Calu3 (cell line): ENCODE data around the gene PDGFD. TPM values are rescaled to one million over a fixed set of nuclear protein-coding genes. Genes with fewer than 3 reads are reported as not detected.

ENCODE experiments used
- BruUV-seq: library from RNA; stranded (reverse); fragments of 400-500 nt; replicated peaks from 2 replicates; lab custom pipeline; 2021; lab: Mats Ljungman, UMichigan
- CTCF ChIA-PET: fragments of 300-600 bp; sonication (Branson Sonifier 250); formaldehyde crosslinking; loops from one replicate; lab custom pipeline; 2022; ENCODE audit warnings: antibody characterized with exemption; lab: Charles Lee
- DNase-seq: peaks from one replicate; pipeline ENCODE4 v3.0.0; 2022
- H3K27ac Mint-ChIP-seq: one replicate; pipeline ENCODE4 v1.8.0; 2022; ENCODE audit warnings: mixed read lengths; ENCODE audit not compliant: unreplicated experiment
- H3K27me3 Mint-ChIP-seq: one replicate; pipeline ENCODE4 v1.8.0; 2022; ENCODE audit warnings: mixed read lengths; ENCODE audit not compliant: unreplicated experiment
- H3K36me3 Mint-ChIP-seq: one replicate; pipeline ENCODE4 v1.8.0; 2022; ENCODE audit warnings: mild to moderate bottlenecking, moderate library complexity, mixed read lengths; ENCODE audit not compliant: insufficient read depth, unreplicated experiment
- H3K4me1 Mint-ChIP-seq: one replicate; pipeline ENCODE4 v1.8.0; 2022; ENCODE audit warnings: mild to moderate bottlenecking, low read depth, mixed read lengths; ENCODE audit not compliant: unreplicated experiment
- H3K4me3 Mint-ChIP-seq: one replicate; pipeline ENCODE4 v1.8.0; 2022; ENCODE audit warnings: mild to moderate bottlenecking, low read depth, moderate library complexity, mixed read lengths; ENCODE audit not compliant: unreplicated experiment
- H3K9me3 Mint-ChIP-seq: one replicate; pipeline ENCODE4 v1.8.0; 2022; ENCODE audit warnings: low read depth, mixed read lengths; ENCODE audit not compliant: unreplicated experiment
- intact Hi-C: fragments of 100-400 bp; cut with micrococcal nuclease; formaldehyde crosslinking; loops from one replicate; pipeline ENCODE4 v1.10.0; 2022; ENCODE audit not compliant: unreplicated experiment
- total RNA-seq: library from RNA; stranded (reverse); gene quantifications from 2 replicates; pipeline ENCODE4 v1.2.3, GENCODE V29; 2022
- TF ChIP-seq, protein P1 (sequence below): fragments of 200-600 bp; IDR thresholded peaks from one replicate; pipeline ENCODE4 v1.8.0; 2022; ENCODE audit warnings: antibody characterized with exemption; ENCODE audit not compliant: unreplicated experiment

The PDGFD gene
- total RNA-seq, 1 experiment from 2014 or later = 5.1 TPM

DNA sequence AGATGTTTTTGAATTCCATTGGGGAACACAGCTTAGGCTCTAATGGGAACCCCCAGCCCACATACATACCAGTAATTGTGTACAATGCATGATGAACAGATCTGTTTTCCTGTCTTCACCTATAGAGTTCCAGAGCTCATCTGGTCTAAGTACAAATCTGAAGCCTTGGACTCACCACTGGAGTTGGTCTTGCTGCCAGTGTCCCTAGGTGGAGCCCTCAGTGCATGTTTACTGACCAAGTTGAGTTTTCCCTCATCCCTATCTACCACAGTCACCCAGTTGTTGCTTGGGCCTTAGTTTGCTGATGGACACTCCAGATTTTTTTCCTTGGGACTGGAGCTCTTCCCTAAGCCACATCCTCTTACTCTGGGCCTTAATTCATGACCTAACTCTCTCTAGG, 286.7 kb downstream of the PDGFD start:
- CTCF ChIA-PET = interaction anchor here (0.7 kb wide), 1 partner anchor 259 kb away, joined by 3 read pairs; no protein-coding TSS in a partner anchor
- intact Hi-C loops = no loop called here
- H3K36me3 Mint-ChIP-seq = no peaks in the 10 kb centered on the region
- BruUV-seq = no TSS peak
- no peak overlapping the region for H3K4me3 Mint-ChIP-seq
- TF ChIP-seq, protein P1, sequence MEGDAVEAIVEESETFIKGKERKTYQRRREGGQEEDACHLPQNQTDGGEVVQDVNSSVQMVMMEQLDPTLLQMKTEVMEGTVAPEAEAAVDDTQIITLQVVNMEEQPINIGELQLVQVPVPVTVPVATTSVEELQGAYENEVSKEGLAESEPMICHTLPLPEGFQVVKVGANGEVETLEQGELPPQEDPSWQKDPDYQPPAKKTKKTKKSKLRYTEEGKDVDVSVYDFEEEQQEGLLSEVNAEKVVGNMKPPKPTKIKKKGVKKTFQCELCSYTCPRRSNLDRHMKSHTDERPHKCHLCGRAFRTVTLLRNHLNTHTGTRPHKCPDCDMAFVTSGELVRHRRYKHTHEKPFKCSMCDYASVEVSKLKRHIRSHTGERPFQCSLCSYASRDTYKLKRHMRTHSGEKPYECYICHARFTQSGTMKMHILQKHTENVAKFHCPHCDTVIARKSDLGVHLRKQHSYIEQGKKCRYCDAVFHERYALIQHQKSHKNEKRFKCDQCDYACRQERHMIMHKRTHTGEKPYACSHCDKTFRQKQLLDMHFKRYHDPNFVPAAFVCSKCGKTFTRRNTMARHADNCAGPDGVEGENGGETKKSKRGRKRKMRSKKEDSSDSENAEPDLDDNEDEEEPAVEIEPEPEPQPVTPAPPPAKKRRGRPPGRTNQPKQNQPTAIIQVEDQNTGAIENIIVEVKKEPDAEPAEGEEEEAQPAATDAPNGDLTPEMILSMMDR = no peak
- DNase-seq = no peak
- H3K4me1 Mint-ChIP-seq = peaks cover 8% of the 10 kb centered on the region
- peaks cover 3% of the 10 kb centered on the region for H3K9me3 Mint-ChIP-seq
- H3K27me3 Mint-ChIP-seq = no peaks in the 10 kb centered on the region
- no peak overlapping the region for H3K27ac Mint-ChIP-seq

DNA sequence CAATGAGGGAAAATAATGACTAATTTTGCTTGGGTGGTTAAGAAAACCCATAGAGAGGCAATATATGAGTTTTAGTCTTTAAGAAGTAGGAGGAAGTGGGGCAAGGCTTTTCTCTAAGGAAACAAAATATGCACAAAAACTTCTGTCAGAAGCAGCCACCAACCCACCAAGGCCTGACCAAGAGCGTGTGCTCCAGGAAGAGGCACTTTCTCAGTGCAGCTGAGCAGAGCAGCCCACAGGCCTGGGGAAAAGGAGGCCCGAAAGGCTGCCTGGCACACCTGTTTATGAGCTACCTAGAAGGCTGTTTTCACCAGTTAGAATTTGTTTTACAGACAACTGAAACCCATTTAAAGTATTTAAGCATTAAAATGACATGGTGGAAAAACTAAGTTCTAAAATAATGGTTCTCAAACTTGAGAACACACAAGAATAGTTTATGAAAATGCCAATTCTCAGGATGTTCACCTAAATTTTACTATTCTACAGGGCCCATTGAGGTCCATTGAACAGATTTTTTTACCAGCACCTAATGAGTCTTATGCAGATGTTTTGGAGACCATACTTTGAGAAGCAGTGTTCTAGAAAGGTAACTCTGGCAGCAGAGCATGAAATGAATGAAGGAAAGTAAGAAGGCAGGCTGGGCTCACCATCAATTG, 288.0 kb downstream of the PDGFD start:
- Mint-ChIP-seq H3K9me3 (peaks cover 3% of the 10 kb centered on the region), H3K27ac (no peak overlapping the region), H3K27me3 (no peaks in the 10 kb centered on the region), H3K36me3 (no peaks in the 10 kb centered on the region), H3K4me1 (peaks cover 8% of the 10 kb centered on the region), H3K4me3 (no peak overlapping the region)
- no TSS peak for BruUV-seq
- intact Hi-C loops = no loop called here
- TF ChIP-seq, protein P1 = no peak
- DNase-seq = no peak
- CTCF ChIA-PET = interaction anchor here (0.7 kb wide), 1 partner anchor 14 kb away, joined by 4 read pairs; no protein-coding TSS in a partner anchor

DNA sequence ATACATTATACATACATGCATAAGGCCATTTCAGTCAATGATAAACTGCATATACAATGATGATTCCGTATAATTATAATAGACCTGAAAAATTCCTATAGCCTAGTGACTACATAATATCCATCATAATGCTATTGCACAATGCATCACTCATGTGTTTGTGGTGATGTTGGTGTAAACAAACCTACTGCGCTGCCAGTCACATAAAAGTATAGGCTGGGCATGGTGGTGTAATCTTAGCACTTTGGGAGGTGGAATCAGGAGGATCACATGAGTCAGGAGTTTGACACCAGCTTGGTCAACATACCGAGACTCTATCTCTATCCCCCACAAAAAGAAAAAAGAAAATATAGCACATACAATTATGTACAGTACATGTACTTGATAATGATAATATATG, 291.2 kb downstream of the PDGFD start:
- Mint-ChIP-seq H3K9me3 (no peaks in the 10 kb centered on the region), H3K36me3 (no peaks in the 10 kb centered on the region), H3K27me3 (no peaks in the 10 kb centered on the region), H3K4me1 (peaks cover 8% of the 10 kb centered on the region), H3K27ac (no peak overlapping the region), H3K4me3 (no peak overlapping the region)
- DNase-seq = no peak
- TF ChIP-seq, protein P1 = no peak
- BruUV-seq = no TSS peak
- intact Hi-C loops = no loop called here
- CTCF ChIA-PET = no interaction called here

DNA sequence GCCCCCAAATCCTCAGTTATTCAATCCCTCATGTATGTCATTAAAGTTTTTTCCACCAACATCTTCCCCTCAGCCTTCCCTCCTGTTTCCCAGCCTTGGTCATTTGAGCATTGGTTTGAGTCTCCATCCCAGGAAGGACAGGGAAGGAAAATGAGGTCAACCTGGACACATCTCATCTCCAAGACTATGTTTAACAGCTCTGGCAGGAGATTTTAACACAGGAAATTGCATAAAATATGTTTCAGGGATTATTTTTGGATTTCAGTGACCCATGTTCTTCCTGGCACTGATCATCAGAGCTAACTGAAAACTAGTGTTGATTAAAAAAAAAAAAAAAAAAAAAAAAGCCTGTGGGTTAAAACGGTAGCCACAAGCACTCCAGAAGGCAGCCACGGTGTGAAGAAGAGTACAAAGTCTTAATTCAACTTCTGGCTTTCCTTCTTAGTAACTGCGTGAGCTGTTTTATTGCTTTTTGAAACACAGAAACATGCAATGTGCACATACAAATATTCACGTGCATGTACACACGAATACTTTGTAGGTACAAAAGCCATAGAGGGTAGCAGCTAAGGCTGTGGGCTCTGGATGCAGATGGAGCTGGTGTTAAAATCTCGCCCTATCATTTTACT, 291.9 kb downstream of the PDGFD start:
- DNase-seq = no peak
- no peaks in the 10 kb centered on the region for H3K9me3 Mint-ChIP-seq
- no peaks in the 10 kb centered on the region for H3K27me3 Mint-ChIP-seq
- no peaks in the 10 kb centered on the region for H3K36me3 Mint-ChIP-seq
- no peak overlapping the region for H3K4me3 Mint-ChIP-seq
- peaks cover 8% of the 10 kb centered on the region for H3K4me1 Mint-ChIP-seq
- intact Hi-C loops = no loop called here
- no TSS peak for BruUV-seq
- TF ChIP-seq, protein P1 = no peak
- CTCF ChIA-PET = no interaction called here
- no peak overlapping the region for H3K27ac Mint-ChIP-seq
